Activated naive CD4-positive, alpha-beta T cell treated with Interleukin-2 at 50 U/mL for 16 hours (primary cell): ENCODE data around the gene ZNF500.

Experiments used
- DNase-seq: peaks from one replicate; pipeline ENCODE4 v3.0.0-alpha.2; 2020

Gene ZNF500

GRCh38 chr16:4700997-4701743, 65.8 kb downstream of the ZNF500 start:
- DNase-seq: no peak

DNA sequence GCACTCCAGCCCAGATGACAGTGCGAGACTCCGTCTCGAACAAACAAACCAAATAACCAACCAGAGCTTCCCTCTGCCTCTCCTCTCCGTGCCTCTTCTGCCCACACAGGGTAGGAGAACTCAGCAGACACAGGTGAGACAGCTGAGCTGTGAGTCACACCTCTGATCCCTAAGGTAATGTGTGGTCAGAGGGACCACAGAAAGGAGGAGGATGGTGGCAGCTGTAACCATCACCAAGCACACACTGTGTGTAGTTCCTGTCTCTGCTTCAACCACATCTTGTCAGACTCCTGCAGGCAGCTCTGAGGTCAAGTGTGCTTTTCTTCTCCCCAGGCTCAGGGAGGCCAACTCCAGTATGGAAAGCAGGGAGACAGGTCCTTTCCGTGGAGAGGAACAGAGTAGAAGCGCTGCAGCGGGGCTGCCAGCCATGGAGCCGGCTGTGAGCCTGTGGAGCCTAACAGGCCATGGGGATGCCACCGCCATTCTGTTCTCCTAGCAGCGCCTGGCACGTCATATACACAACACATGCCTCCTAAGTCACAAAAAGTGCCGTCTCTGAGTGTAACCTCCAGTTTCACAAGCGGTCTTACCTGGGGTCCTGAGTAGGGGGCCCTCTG, 66.5 kb downstream of the ZNF500 start:
- DNase-seq: peak; percentile 20

GRCh38 chr16:4699046-4699556, 67.9 kb downstream of the ZNF500 start:
- no peak for DNase-seq

GRCh38 chr16:4698321-4699045, 68.5 kb downstream of the ZNF500 start:
- no peak for DNase-seq
